Gastroesophageal sphincter (tissue), 3 donors: Measurements from ENCODE around the gene EMID1.

Experiments
- POLR2A ChIP-seq, 2 donors: fragments of 450-650 bp; IDR thresholded peaks; one replicate each; pipeline ENCODE4 v1.6.1; 2017; ENCODE audit warnings: antibody characterized with exemption in 2 of 2, mild to moderate bottlenecking in 2 of 2, moderate library complexity in 1 of 2
- POLR2AphosphoS5 ChIP-seq: sonication (generic); formaldehyde crosslinking; IDR thresholded peaks from one replicate; pipeline ENCODE4 v1.6.1; 2017; ENCODE audit warnings: antibody characterized with exemption
- TF ChIP-seq, protein P1 (sequence below), 4 experiments: fragments of 200-600 bp in 2 of 4; fragments of 450-650 bp in 2 of 4; sonication (generic) in 1 of 4; IDR thresholded peaks; one replicate each; pipeline ENCODE4 v1.5.1; 2017 to 2019; ENCODE audit warnings: antibody characterized with exemption in 4 of 4, mild to moderate bottlenecking in 2 of 4, moderate library complexity in 2 of 4

GRCh38 chr22:29167032-29167911, 38.4 kb upstream of the EMID1 start:
- TF ChIP-seq POLR2A (IDR thresholded peaks at IDR 0.05) (no peak), POLR2AphosphoS5 (no peak)
- TF ChIP-seq, protein P1, sequence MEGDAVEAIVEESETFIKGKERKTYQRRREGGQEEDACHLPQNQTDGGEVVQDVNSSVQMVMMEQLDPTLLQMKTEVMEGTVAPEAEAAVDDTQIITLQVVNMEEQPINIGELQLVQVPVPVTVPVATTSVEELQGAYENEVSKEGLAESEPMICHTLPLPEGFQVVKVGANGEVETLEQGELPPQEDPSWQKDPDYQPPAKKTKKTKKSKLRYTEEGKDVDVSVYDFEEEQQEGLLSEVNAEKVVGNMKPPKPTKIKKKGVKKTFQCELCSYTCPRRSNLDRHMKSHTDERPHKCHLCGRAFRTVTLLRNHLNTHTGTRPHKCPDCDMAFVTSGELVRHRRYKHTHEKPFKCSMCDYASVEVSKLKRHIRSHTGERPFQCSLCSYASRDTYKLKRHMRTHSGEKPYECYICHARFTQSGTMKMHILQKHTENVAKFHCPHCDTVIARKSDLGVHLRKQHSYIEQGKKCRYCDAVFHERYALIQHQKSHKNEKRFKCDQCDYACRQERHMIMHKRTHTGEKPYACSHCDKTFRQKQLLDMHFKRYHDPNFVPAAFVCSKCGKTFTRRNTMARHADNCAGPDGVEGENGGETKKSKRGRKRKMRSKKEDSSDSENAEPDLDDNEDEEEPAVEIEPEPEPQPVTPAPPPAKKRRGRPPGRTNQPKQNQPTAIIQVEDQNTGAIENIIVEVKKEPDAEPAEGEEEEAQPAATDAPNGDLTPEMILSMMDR (IDR thresholded peaks at IDR 0.05) = no peak
